Limb (tissue), 2 donors: ENCODE data around the gene ZRANB2.
A peak's percentile ranks its signal among the peaks of the same experiment; 100 is the strongest.

Source experiments
- DNase-seq, 2 donors: peaks; one replicate each; pipeline ENCODE4 v3.0.0-alpha.2; 2016; ENCODE audit errors: extremely low spot score in 2 of 2

The ZRANB2 gene

GRCh38 chr1:71030026-71030425, 50.8 kb downstream of the ZRANB2 start:
- no peak for DNase-seq

- no peak for DNase-seq
Measured at GRCh38 chr1:71028981-71029380, 51.9 kb downstream of the ZRANB2 start.

- DNase-seq, result no peak
Measured at GRCh38 chr1:71027991-71028390, 52.8 kb downstream of the ZRANB2 start.

- no peak for DNase-seq
Measured at GRCh38 chr1:71026093-71026492, 54.7 kb downstream of the ZRANB2 start.

- no peak for DNase-seq
Measured at GRCh38 chr1:71023515-71023914, 57.3 kb downstream of the ZRANB2 start.

GRCh38 chr1:71019233-71019969, 61.4 kb downstream of the ZRANB2 start:
- DNase-seq, result peak in 1 of 2 donors; percentile 3

- no peak for DNase-seq
Measured at GRCh38 chr1:71018791-71019190, 62.0 kb downstream of the ZRANB2 start.

- DNase-seq, result no peak
Measured at GRCh38 chr1:71015745-71016144, 65.1 kb downstream of the ZRANB2 start.

GRCh38 chr1:71014178-71014579, 66.7 kb downstream of the ZRANB2 start:
- DNase-seq, result no peak
